Measurements from ENCODE around the gene ZNF350.

- TF ChIP-seq SRF (IDR thresholded peaks at IDR 0.05; ENCODE audit: low read depth, low read length) = no peak
- TF ChIP-seq FOXA1 (IDR thresholded peaks at IDR 0.05) = no peak
- no peak for TF ChIP-seq FOXA1 (CRISPR knock-in tag; IDR thresholded peaks at IDR 0.05)
- TF ChIP-seq ZNF891 (CRISPR knock-in tag; IDR thresholded peaks at IDR 0.05) = no peak
- no peak for TF ChIP-seq CTCF (CRISPR knock-in tag; IDR thresholded peaks at IDR 0.05)
- no peak for TF ChIP-seq EZH2 (conservative IDR thresholded peaks at IDR 0.05; ENCODE audit: low read depth, low read length)
- TF ChIP-seq ZNF17 (CRISPR knock-in tag; IDR thresholded peaks at IDR 0.05) = no peak
- no peak for TF ChIP-seq NFYB (CRISPR knock-in tag; IDR thresholded peaks at IDR 0.05)
- TF ChIP-seq SMARCE1 (IDR thresholded peaks at IDR 0.05; ENCODE audit: borderline replicate concordance) = no peak
- TF ChIP-seq PLSCR1 (CRISPR knock-in tag; IDR thresholded peaks at IDR 0.05; ENCODE audit: borderline replicate concordance) = no peak
- TF ChIP-seq JUND (CRISPR knock-in tag; IDR thresholded peaks at IDR 0.05) = no peak
- no peak for TF ChIP-seq ELF3 (CRISPR knock-in tag; IDR thresholded peaks at IDR 0.05)
- TF ChIP-seq POLR2A (IDR thresholded peaks at IDR 0.05; ENCODE audit: insufficient read depth in 1 of 2, low read depth in 2 of 2, low read length in 2 of 2) = no peak
Observed at GRCh38 chr19:51971624-51972023, 15.0 kb downstream of the ZNF350 start.

All from HepG2 (cell line).